ENCODE results near the gene GRAP. TPM values are rescaled to one million over a fixed set of nuclear protein-coding genes. Genes with fewer than 3 reads are reported as not detected.

The GRAP gene
- total RNA-seq, 1 donor from 2014 or later, result 0.29 TPM

DNA sequence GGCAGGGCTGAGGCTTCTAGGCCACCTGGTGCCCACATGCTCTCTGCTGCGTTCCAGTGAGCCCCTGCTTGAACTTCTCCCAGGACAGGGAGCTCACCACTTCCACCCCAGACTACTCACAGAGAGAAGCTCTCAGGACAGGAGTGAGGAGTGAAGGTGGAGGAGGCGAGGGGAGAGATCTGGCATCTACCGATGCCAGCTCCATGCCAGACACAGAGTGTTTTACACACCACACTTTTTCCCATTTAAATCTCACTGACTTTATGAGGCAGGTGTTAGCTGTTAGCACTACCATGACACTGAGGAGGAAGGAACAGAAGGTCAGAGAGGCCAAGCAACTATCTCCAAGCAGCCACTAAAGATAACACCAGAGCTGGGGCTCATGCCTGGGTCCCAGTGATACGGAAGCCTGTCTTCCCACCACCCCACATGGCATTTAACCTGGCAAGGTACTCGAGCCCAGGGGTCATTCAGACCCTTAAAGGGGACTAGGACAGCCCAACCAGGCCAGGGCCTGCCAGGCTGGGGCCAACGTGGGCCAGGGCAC lies 49.0 kb downstream of the GRAP start:
- H3K4me3 ChIP-seq (ENCODE audit: low read depth, low read length), result no peak overlapping the region
- DNase-seq (ENCODE audit: low read depth), result no peak
- TF ChIP-seq, protein P1, sequence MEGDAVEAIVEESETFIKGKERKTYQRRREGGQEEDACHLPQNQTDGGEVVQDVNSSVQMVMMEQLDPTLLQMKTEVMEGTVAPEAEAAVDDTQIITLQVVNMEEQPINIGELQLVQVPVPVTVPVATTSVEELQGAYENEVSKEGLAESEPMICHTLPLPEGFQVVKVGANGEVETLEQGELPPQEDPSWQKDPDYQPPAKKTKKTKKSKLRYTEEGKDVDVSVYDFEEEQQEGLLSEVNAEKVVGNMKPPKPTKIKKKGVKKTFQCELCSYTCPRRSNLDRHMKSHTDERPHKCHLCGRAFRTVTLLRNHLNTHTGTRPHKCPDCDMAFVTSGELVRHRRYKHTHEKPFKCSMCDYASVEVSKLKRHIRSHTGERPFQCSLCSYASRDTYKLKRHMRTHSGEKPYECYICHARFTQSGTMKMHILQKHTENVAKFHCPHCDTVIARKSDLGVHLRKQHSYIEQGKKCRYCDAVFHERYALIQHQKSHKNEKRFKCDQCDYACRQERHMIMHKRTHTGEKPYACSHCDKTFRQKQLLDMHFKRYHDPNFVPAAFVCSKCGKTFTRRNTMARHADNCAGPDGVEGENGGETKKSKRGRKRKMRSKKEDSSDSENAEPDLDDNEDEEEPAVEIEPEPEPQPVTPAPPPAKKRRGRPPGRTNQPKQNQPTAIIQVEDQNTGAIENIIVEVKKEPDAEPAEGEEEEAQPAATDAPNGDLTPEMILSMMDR (conservative IDR thresholded peaks at IDR 0.05; ENCODE audit: low read depth, low read length), result no peak

DNA sequence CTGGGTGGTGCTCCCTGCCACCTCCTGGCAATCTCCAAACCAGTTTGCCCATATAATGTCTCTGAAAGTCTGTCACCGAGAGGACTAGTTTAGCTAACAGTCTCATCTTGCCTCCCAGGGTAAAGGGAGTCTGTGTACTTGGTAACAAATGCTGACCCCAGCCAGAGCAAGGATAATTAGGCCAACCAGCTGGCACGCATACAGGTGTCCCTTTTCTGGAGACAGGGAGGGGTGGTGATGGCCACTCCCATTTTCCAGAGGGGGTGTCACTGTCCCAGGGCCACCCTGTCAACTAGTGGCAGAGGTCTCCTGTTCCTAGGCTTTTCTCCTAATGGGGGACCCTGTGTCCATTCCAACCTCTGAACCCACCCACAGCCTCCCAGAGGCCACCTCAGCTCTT lies 50.3 kb downstream of the GRAP start:
- TF ChIP-seq, protein P1 (conservative IDR thresholded peaks at IDR 0.05; ENCODE audit: low read depth, low read length), result no peak
- DNase-seq (ENCODE audit: low read depth), result no peak
- no peak overlapping the region for H3K4me3 ChIP-seq (ENCODE audit: low read depth, low read length)

DNA sequence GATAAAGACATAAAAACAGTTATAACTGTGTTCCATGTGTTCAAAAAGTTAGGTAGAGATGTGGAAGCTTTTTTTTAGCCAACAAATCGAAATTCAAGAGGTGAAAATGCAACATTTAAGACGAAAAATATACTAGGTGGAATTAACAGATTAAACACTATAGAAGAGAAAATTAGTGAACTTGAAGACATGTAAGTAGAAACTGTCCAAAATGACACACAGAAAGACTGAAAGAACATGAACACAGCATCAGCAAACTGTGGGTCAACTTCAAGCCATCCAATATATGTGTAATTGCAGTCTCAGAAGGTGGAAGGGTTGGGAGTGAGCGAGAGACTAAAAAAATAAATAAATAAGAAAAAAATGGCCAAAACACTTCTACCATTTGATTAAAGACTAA lies 51.5 kb downstream of the GRAP start:
- DNase-seq (ENCODE audit: low read depth), result no peak
- TF ChIP-seq, protein P1 (conservative IDR thresholded peaks at IDR 0.05; ENCODE audit: low read depth, low read length), result no peak
- H3K4me3 ChIP-seq (ENCODE audit: low read depth, low read length), result no peak overlapping the region

- TF ChIP-seq, protein P1 (conservative IDR thresholded peaks at IDR 0.05; ENCODE audit: low read depth, low read length), result no peak
- DNase-seq (ENCODE audit: low read depth), result no peak
- no peak overlapping the region for H3K4me3 ChIP-seq (ENCODE audit: low read depth, low read length)
Measured at GRCh38 chr17:18994631-18995030, 52.1 kb downstream of the GRAP start.

DNA sequence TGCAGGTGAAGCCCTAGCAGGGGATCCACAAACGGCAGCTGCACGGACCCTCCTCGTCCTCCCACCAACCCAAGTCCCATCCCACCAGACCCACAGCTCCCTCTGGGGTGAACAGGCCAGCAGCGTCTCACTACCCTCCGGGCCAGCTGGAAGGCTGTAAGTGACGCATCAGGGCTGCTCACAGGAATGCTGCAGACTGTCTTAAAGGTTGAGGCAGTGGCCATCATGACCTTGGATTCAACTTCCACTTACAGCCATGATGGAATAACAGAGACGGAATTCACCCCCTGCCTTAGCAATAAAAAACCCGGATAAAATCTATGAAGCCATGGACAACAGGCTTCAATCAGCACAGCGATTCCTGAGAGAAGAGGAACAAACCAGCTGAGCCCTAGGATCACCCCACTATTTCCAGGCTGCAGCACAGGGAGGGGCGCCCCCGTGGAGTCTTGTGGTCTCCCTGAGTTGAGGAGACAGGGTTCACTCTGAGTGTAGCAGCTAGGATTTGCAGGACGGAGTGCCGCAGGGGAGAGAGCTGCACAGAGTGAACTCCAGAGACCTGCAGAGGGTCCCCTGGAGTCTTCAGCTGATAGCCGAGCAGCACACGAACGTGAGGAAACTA lies 52.7 kb downstream of the GRAP start:
- no peak for DNase-seq (ENCODE audit: low read depth)
- TF ChIP-seq, protein P1 (conservative IDR thresholded peaks at IDR 0.05; ENCODE audit: low read depth, low read length), result no peak
- no peak overlapping the region for H3K4me3 ChIP-seq (ENCODE audit: low read depth, low read length)

DNA sequence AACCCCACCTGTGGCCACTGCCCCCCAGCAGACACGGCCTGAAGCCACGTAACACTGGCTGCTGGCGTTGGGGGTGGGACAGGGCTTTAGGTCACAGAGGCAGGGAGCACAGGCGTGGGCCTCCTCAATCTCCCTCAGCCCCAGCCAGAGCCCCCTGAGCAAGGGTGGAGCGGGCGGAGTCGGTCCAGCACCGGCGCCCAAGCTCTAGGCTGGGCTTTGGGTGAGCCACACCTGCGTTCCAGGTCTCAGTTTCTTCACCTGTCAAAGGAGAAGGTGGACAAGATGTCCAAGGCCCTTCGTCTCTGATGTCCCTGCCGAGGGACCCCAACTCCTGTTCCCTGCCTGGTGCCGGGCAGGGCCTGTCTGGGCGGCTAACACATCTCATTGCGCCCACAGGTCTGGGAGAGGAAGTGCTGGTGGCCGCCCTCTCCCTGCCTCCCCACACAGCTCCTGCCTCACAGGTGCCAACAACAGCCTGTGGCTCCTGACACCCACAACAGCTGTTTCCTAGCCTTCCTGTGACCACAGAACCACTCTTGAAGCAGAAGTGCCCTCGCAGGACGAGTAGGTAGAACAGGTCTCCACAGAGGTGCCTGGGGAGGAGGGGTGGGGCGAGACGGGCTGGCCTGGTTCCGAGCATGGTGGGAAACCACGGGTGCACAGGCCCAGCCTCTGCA lies 54.2 kb downstream of the GRAP start:
- H3K4me3 ChIP-seq (ENCODE audit: low read depth, low read length), result no peak overlapping the region
- DNase-seq (ENCODE audit: low read depth), result no peak
- TF ChIP-seq, protein P1 (conservative IDR thresholded peaks at IDR 0.05; ENCODE audit: low read depth, low read length), result no peak

All from epithelial cell of proximal tubule (primary cell).